GM11168 (cell line): ENCODE measurements around the gene BRD3OS.

Experiments
- in situ Hi-C: fragments of 300-500 bp; cut with MboI; formaldehyde crosslinking; loops from one replicate; pipeline ENCODE4 v1.12.0; 2022; ENCODE audit warnings: low sequenced_read_pairs; ENCODE audit not compliant: unreplicated experiment

The BRD3OS gene

GRCh38 chr9:134002796-134003195 is 22.5 kb upstream of the BRD3OS start:
- in situ Hi-C loops = loop anchor here (25.0 kb wide), 1 partner anchor 465 kb away; the partner anchor contains the start of gene ADAMTSL2

- in situ Hi-C loops = loop anchor here (25.0 kb wide), 1 partner anchor 466 kb away; the partner anchor contains the start of gene ADAMTSL2
Observed at GRCh38 chr9:134003237-134003636, 22.0 kb upstream of the BRD3OS start.

DNA sequence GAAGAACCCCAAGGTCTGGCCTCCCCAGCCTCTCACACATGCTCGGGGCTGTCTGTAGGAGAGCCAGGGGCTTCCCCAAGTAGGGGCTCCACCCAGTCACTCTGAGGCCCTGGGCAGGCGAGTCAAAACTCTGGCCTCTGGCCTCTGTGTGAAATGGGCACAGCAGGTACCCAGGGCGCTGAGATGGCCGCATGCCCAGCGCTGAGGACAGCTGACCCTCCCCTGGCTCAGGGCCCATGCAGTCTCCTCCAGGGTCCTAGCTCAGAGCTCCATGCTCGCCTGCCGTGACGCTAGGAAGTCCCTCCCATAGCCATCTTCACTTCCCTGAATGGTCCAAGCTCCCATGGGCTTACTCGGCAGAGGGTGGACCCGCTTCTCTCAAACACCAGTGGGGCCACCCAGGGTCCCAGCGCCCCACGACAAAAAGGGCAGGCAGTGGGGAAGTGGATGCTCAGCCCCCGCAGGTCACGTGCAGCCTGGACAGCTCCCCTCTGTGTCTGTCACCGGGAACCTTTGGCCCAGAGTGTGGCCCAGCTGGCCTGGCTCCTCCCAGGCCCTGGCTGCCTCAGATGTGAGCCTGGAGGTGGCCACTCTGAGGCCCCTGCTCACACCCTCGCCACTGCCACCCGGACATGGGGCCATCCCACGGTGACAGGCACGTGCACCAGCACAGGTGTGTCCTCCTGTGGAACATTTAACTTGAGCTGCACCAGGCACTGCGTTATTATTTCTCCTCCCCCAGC is 21.0 kb upstream of the BRD3OS start:
- in situ Hi-C loops = loop anchor here (25.0 kb wide), 1 partner anchor 467 kb away; the partner anchor contains the start of gene ADAMTSL2

- in situ Hi-C loops = loop anchor here (25.0 kb wide), 1 partner anchor 468 kb away; the partner anchor contains the start of gene ADAMTSL2
Observed at GRCh38 chr9:134004881-134005280, 20.4 kb upstream of the BRD3OS start.

DNA sequence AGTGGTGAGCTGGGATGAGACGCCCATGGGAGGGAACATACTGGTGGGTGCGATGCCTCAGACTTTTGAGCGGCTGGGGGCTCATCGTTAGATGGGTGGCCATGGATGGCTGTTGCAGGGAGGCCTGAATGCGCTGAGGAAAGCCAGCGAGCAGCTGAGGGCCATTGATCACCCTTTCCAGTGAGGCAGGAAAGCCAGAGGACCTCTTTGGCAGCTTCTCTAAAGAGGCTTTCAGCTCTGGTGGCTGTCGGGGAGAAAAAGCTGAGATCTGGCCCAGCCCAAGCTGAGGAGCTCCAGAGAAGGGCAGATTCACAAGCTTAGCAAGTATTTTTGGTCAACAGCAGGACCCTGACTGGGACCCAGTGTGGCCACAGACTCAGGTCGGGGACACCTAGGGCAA is 19.9 kb upstream of the BRD3OS start:
- in situ Hi-C loops = loop anchor here (25.0 kb wide), 1 partner anchor 468 kb away; the partner anchor contains the start of gene ADAMTSL2

- in situ Hi-C loops = loop anchor here (25.0 kb wide), 1 partner anchor 470 kb away; the partner anchor contains the start of gene ADAMTSL2
Observed at GRCh38 chr9:134007150-134007549, 18.1 kb upstream of the BRD3OS start.

- in situ Hi-C loops = loop anchor here (25.0 kb wide), 1 partner anchor 470 kb away; the partner anchor contains the start of gene ADAMTSL2
Observed at GRCh38 chr9:134007571-134007970, 17.7 kb upstream of the BRD3OS start.

GRCh38 chr9:134010310-134011173 is 14.7 kb upstream of the BRD3OS start:
- in situ Hi-C loops = loop anchor here (25.0 kb wide), 1 partner anchor 473 kb away; the partner anchor contains the start of gene ADAMTSL2

DNA sequence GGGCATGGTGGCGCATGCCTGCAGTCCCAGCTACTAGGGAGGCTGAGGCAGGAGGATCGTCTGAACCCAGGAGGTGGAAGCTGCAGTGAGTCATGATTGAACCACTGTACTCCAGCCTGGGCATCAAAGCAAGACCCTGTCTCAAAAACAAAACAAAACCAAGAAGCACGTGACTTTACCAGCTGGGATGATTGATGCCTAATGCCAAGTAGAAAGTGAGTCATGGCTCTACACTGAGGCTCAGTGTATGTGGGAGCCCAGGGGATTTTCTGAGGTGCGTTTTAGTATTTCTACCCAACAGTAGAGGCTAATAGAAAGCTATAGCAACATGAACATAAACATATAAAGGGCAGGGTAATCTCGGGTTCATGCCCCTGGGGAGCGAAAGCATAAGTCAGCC is 13.9 kb upstream of the BRD3OS start:
- in situ Hi-C loops = loop anchor here (25.0 kb wide), 1 partner anchor 474 kb away; the partner anchor contains the start of gene ADAMTSL2

DNA sequence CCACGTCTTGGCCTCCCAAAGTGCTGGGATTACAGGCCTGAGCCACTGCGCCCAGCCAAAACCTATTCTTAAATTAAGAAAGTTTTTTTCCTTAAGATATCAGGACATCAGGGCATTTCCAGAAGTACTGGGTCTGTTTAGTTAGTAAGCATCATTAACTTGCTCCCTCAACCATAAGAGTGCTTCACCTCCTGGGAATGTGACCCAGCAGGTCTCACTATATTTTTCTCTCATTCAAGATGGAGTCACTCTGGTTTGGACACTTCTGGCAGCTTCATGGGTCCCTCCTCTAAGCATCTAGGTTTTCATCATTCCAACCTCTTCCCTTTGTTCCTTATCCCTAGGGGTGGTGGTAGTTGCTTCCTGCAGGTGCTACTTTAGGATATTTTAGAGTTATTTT is 10.3 kb upstream of the BRD3OS start:
- in situ Hi-C loops = loop anchor here (25.0 kb wide), 1 partner anchor 478 kb away; the partner anchor contains the start of gene ADAMTSL2

GRCh38 chr9:134024214-134024792 is 978 bp upstream of the BRD3OS start:
- in situ Hi-C loops = loop anchor here (25.0 kb wide), 1 partner anchor 487 kb away; the partner anchor contains the start of gene ADAMTSL2

DNA sequence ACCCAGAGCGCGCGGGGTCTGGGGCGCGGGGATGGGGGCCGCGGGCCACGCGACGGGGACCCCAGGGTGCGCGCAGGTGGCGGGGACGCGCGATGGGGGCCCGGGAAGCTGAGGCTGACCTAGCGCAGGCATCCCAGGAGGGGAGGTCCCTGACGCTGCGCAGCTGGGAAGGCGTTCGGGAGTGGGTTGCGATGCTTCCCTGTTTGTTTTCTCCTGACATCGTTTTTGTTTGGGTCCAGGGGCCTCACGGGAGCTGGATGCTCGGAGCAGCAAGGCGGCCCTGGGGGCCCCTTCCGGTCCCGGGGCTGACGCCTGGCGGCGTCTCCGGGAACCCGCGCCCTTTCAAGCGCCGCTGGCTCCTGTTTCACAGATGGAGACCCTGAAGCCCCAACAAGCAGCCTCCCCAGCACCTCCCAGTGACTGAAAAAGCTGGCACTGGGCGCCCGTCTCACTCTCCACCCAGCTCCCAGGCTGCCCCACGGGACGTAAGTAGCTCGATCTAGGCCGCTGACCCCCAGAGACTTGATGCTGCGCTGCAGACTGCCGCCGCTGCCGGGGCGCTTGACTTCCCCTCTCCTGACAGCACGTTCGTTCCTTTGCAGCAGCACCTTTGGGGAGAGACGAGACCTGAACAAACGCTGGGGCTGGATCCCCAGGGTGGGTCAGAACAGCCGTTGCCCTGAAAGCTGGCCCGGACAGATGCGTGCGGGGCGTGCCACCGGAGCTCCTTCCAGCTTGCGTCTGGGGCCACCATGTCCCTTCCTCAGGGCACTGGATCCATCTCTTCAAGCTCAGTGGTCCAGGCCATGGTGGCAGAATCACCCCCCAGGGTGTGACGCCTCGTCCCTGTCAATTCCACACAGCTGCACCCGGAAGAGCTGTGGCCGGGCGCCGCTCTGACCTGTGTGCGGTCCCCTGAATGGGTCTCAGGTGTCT is 593 bp downstream of the BRD3OS start:
- in situ Hi-C loops = no loop called here

- in situ Hi-C loops = no loop called here
Observed at GRCh38 chr9:134026581-134026980, 1.3 kb downstream of the BRD3OS start.

GRCh38 chr9:134026981-134027380 is 1.7 kb downstream of the BRD3OS start:
- in situ Hi-C loops = no loop called here

DNA sequence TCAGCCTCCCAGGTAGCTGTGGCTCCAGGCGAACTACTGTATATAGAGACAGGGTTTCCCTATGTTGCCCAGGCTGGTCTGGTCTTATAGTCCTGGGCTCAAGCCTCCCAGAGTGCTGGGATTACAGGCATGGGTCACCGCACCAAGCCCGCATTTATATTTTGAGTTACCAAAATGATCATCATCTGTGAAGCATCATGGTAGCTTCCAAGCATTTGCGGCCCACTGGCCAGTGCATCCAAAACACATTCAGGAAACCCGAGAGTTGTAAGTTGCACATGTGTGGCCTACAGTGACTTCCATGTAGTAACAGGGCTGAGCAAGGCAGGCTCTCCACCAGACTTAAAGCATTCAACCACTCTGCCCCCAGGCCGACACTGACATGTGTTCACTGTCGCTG is 2.3 kb downstream of the BRD3OS start:
- in situ Hi-C loops = no loop called here

GRCh38 chr9:134028076-134028475 is 2.8 kb downstream of the BRD3OS start:
- in situ Hi-C loops = no loop called here

DNA sequence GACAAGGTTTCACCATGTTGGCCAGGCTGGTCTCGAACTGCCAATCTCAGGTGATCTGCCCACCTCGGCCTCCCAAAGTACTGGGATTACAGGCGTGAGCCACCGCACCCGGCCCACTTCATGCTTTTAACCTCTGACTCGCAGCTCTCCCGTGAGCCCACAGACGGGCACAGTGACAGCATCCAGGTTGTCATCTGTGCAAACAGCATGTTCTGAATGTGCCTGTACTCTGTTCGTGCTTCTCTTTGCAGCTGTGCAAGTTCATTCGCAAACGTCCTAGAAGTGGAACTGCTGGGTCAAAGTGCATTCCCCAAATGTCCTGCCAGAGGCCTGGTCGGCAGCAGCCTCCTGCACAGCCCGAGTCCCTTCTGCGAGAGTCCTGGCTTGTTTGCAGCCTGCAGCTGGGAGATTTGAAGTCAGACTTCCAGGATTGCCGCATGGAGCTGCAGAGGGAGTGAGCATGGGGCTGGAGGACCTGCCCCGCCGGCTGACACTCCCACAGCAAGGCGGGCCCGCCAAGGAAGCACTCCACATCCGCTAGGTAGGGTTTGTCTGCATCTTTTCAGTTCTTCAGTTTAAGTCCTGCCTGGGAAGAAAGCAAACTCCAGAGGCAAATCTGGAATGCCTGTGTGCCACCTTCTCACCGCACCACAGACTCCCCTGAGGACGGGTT is 3.4 kb downstream of the BRD3OS start:
- in situ Hi-C loops = no loop called here
